ENCODE measurements around the gene COL4A2. TPM values are rescaled to one million over a fixed set of nuclear protein-coding genes. Genes with fewer than 3 reads are reported as not detected.

COL4A2 gene
- total RNA-seq, 1 donor from 2014 or later: 417 TPM

DNA sequence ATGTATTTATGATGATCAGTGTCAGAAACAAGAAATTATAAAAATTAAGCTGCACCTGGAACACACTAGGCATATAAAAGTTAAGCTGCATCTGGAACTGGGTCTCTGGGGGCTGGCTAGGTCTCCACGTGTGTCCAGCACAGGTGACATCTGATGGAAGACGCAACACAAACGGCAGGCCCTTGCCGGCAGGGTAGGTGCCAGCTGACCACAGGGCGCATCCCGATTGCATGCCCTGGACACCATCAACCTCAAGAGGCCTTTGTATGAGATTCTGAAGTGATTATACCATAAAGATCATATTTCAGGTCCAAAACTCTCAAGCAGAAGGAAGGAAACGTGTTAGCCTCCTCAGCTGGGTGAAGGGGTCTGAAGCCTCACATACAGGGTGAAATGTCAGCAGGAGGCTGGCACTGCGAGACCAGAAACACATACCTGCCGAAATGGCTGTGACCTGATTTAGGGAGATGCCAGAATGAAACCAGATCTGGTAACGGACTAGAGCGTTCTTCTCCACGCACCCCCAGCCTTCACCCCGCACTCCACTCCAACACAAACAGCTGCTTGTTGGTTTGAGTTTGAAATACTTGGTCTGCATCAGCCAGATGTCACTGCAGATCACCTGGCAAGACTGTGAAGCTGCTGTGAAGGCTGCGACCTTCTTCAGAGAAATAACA, 37.4 kb upstream of the COL4A2 start:
- DNase-seq (ENCODE audit: low spot score): peak; percentile 42
- ATAC-seq: no peak
- intact Hi-C loops (cut with DNase I): no loop called here

DNA sequence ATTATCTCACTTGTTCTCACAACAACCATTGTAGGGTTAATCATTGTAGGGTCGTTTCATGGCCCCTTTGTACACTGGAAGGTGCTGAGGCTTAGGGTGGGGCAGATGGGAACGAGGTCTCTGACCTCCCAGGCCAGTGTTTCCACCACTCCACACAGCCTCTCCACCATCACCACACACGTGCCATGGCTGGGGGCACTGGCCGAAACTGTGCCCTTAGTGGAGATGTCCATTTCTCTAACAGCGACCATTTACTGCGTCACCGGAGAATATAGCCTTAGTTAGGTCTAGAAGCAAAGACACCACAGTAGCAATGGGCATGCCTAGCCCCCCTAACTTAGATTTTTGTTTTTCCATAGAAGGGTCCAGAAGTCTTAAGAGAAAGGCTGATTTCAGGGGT, 36.6 kb upstream of the COL4A2 start:
- ATAC-seq (peak; percentile 5), DNase-seq (ENCODE audit: low spot score) (peak; percentile 33)
- intact Hi-C loops (cut with DNase I): no loop called here

DNA sequence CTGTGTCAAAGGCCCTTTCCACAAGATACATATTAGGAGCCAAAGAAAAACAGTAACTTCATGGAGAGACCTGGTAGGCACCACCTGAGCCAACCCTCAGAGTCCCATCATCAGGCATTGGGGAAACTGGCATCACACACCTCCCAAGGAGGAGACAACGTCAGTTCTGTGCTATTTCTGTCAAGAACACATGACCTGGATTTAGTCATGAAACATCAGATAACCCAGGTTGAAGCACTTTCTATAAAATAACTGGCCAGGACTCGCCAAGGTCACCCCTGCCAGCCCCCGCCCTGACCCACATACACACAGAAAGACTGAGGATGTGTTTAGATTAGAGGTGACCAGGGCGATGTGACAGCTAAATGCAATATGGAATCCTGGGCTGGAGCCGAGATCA, 35.8 kb upstream of the COL4A2 start:
- DNase-seq (ENCODE audit: low spot score) (peak; percentile 27), ATAC-seq (no peak)
- intact Hi-C loops (cut with DNase I): no loop called here

DNA sequence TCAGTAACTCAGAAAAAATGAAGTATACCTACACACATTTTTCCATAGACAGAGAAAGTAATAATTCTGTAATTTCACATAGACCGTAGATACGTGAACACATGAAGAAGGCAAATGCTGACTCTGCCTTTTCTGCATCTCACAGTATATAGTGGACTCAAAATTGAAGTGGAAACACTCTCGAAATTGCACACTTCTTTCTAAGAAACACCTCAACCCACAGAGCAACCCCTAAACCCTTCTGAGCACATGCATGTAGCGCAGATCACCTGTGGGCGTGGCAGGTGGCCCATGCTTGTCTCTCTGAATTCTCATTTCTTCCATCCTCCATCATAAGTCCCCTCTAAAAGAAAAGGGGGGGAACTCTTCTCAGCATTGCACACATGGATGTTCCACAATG, 34.9 kb upstream of the COL4A2 start:
- no peak for DNase-seq (ENCODE audit: low spot score)
- no peak for ATAC-seq
- intact Hi-C loops (cut with DNase I): no loop called here

DNA sequence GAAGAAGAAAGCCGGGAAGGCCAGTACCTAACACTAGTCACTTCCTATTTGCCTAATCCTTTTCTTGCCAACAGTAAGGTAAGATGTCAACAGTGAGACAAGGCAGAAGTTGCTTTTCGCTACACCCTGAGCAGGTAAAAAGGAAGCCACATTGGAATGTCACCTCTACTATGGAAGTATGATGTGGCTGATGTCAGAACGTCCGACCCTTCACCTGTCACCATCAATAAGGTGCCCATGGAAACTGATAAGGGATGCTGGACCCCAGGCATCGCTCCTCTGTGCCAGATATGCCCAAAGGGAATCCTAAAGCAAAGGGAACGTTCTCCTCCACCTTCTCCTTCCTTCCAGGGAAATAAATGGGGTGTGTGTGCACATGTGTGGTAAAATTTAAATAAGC, 34.4 kb upstream of the COL4A2 start:
- DNase-seq (ENCODE audit: low spot score): no peak

DNA sequence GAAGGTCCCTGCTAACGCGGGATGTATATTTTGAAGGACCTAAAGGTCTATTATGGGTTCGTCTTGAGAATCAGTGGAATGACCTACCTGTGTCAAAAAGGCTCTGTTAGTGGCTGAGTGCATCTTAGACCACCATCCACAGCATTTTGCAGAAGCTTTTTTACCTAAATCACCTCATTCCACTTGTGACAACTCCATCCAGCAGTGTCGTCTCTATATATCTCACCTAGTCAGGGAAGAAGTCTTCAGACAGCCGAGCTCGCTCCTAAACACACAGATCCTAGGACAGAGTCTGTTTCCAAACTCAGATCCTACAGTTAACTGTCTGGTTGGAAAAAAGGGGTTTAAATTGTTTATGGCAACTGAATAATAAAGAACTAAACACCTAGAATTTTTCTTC, 33.8 kb upstream of the COL4A2 start:
- DNase-seq (ENCODE audit: low spot score) (no peak), ATAC-seq (no peak)
- intact Hi-C loops (cut with DNase I): no loop called here

More for the DNA sequence above, 34.4 kb upstream of the COL4A2 start:
- intact Hi-C loops (cut with DNase I): no loop called here
- ATAC-seq: no peak

DNA sequence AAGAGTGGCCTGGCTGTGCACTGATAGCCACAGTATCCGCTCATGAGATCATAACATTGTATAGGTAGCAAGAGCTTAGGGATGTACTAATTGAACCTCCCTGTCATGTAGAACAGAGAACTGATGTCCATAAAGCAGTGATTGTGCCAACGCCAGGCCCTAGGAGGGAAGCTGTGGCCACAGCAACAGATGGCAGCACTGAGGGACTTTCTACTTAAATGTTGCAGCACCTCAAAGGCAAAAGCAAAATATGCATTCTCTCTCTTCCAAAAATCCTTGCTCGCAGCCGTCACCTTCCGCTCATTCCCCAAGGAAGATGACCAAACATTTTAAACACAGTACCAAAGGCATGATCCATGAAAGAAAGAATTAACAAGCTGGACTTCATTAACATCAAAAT, 32.4 kb upstream of the COL4A2 start:
- ATAC-seq (no peak), DNase-seq (ENCODE audit: low spot score) (no peak)
- intact Hi-C loops (cut with DNase I): no loop called here

DNA sequence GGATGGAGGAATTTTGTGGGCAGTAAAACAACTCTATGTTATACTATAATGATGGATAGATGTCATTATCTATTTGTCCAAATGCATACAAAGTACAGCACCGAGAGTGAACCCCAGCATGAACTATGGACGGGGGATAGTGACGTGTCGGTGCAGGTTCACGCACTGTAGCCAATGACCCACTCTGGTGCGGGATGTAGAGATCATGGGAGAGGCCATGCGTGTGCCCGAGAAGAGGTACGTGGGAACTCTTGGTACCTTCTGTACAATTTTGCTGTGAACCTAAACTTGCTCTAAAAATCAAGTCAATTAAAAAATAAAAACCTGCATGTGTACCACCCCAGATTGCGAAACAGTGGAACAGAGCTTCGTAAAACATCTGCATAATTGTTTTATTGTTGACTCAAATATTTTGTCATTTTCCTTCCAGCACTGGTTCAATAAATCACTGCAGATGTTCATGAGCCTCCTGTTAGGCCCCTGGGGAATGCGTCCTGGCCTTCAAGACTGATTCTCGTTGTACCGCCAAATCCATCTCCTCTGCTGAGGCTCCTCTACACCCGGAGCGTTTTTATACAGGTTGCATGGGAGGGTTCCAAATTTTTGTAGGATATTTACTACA, 31.0 kb upstream of the COL4A2 start:
- ATAC-seq (peak; percentile 78), DNase-seq (ENCODE audit: low spot score) (no peak)
- intact Hi-C loops (cut with DNase I): no loop called here

DNA sequence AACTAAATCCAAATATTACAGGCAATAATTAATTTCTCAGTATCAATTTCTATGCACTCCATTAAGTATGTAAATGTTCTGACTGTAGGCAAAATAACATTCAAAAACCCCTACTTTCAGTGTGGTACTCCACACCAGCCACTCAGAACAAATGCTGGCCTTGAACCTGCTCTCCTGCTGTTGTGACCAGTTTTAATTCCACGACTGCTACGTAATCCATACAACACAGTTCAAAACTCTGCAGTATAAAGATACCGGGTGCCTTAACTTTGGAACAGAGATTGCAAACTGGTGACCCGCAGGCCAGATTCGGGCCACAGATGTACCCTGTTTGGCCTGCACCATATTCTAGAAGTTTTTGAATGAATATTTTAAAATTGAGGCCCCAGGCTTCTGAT, 30.5 kb upstream of the COL4A2 start:
- intact Hi-C loops (cut with DNase I): no loop called here
- ATAC-seq (no peak), DNase-seq (ENCODE audit: low spot score) (no peak)

DNA sequence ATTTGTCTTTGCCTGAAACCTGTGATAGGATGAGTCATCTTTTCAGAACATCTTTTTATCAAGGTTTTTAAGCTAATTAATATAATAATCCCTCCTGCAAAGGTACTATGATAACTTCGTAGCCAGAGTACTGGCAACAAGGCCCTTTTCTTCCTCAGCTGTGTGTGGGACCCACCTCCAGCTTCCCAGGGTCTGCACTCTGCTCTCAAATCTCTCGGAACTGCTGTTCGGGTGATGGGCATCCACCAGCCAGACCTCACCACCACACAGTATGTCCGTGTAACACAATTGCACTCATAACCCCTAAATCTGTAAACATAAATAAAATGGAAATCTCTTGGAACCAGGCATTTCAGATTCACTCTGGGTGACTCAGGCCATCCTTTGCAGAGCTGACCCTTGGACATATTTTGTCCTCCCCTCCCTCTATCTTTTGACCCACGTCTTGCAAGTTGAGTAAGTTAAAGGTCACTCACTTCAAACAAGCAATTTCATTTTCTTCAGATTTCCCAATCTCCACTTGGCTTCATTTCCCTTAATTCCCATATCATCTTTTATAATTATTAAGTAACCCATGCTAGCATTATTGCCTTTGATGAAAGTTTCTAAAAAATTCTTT, 29.6 kb upstream of the COL4A2 start:
- DNase-seq (ENCODE audit: low spot score): no peak
- intact Hi-C loops (cut with DNase I): no loop called here
- peak; percentile 4 for ATAC-seq

DNA sequence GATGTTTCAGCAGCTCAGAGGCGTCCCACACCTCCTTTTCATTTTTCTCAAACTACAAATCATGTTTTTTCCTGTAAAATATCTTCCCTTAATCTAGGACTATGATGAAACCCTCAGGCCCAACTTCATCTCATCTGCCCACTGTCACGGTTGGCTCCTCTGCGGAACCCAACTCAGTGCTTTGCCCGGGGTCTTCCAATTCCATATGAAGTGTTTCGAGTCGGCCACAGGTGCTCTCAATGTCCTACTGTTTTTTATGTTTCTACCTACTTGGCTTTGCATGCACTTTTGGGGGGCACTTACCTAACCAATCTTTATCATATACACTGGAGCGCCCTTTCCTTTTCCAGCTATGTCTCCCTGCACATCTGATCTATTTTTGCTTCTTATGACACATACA, 28.2 kb upstream of the COL4A2 start:
- no peak for DNase-seq (ENCODE audit: low spot score)

DNA sequence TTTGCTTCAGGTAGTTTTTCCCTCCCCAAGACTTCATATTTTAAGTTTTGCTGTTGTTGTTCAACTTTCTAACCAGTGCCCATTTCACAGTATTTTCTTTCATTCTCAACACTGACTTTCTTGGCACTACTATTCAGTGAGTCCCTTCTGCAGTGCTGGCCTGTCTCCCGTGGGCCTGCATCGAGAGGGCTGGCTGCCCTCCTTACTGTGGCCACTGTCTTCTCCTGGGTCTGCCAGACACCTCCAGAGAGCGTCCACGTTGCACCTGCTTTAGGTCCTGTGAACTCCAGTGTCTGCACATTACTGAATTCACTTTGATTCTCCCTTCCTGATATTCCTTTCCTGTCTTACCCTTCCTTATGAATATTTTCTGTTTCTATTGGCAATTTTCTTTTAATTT, 27.4 kb upstream of the COL4A2 start:
- intact Hi-C loops (cut with DNase I): no loop called here
- ATAC-seq: no peak
- no peak for DNase-seq (ENCODE audit: low spot score)

More for the DNA sequence above, 28.2 kb upstream of the COL4A2 start:
- no peak for ATAC-seq
- intact Hi-C loops (cut with DNase I): no loop called here

DNA sequence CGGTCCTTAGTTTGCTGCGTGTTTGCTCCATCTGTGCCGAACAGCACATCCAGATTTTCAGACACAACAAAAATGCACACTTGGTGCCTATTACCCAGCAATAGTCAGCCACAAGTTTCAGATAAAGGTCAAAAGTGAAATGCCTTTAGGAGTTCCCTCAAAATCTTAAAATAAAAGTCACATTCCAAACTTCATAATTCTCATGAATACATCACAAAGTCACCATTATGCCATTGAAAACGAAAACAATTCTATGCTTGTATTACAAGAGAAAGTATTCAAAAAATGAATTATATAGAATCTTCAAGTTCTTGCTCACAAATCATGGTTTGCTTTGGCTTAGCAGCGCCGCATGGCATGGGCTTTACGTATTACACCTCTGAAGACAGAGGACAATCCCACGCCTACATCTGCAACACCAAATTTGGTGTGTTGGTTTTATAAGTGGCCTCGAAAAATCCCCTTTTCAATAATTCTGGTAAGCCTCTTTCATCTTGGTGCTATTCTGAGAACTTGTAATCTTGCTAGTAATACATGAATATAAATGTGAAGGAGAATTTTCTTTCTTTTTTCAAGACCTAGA, 26.8 kb upstream of the COL4A2 start:
- intact Hi-C loops (cut with DNase I): no loop called here
- ATAC-seq: no peak
- DNase-seq (ENCODE audit: low spot score): no peak

DNA sequence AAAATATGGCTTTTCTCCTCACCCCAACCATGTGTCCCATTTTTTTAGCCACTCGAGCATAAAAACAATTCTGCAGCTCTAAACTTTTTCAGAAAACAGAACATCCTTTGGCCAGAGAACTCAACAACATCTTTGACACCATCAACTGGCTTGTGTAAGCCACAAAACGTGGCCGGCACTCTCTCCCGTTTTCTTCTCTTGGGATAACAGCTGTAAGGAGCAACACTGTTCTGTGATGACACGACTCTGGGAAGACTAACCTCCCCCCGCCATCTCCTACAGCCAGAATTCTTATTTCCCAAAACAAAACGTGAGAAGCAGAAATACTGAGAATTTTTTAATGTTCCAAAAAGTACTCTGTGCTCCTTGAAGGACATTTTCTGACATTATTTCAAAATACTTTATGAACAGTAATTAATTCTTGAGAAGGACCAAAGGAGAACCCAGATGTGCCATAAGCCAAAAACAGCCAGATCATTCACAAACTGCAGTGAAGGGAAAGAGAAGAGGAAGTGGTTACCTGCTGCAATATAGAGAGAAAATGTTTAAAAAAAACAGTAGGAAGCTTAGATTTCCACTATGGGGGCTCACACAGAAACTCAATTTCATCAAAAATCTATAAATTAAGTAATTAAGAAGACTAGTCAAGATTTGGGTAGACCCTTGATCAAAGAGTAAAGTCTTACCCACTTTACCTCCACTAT, 25.9 kb upstream of the COL4A2 start:
- intact Hi-C loops (cut with DNase I): no loop called here
- ATAC-seq: peak; percentile 84
- DNase-seq (ENCODE audit: low spot score): no peak

DNA sequence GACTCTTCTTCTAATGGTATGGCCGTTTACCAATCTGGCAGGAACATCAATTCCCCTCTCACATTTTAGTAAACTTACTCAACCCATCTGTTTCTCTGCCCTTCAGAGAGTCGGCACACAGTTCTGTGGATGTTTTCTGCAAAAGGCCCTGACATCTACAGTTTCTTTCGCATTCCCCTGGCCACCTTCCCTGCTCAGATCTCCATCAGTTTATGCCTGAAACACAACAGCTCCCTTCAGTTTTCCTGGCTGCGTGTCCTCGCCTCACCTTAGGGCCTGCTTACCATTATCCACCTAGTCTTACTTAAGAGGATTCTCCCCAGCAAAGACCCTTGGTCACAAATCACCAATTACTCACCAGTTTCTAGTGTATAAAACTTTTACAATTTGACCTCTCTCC, 25.3 kb upstream of the COL4A2 start:
- ATAC-seq: no peak
- intact Hi-C loops (cut with DNase I): no loop called here
- no peak for DNase-seq (ENCODE audit: low spot score)

DNA sequence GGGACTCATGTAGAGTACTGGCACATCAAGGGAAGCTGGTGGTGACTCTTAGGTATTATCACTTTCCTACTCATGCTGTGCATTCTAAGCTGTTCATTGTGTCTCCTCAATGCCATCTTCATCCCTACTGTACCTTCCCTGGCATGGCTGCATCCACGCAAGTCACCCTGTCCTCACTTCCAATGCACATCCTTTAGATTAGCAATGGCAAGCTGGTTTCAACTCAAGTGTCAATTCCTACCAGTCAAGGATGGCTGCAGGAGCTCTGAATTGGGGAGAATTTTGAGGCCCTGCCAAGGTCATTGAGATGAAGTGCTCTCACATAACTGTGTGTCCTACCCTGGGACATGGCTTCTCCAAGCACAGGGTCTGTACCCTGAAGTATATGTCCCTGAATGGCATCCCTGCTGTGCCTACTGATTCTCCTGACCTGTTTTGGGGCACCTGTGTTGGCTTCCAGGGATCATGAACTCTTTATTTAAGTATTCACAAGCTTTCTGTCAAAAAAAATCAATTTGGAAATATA, 24.7 kb upstream of the COL4A2 start:
- intact Hi-C loops (cut with DNase I): no loop called here
- no peak for ATAC-seq

DNA sequence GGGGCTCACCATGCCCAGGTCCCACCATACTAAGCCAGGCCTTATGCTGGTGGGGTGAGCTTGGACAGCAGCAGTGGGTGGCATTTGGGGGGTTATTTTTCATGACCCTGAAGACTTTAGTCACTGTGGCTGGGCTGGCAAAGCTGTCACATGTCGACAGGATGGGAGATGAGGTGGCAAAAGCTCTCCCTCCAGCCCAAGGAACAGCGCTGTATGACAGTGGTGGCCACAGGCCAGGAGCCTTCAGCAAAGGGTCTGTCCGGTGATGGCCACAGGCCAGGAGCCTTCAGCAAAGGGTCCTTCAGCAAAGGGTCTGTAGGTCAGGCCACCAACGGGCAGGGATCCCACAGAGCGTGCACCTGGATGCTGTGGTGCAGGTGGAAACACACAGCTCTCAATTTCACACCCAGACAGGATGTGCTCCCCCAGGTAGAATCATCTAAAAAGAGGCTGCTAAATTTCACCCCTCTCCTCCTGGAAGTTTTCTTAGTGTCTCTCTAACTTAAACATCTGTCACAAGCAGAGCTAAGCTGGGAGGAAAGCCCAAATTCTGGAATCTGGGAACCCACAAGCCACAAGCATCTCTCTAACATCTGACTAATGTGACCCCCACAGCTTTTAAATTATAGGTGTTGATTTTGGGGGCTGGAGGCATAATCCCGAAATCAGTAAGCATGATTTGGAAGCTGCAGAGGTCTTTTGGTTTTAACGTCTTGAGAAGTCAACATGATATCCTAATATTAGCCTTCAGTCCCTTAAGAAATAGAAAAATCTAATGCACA, 23.2 kb upstream of the COL4A2 start:
- ATAC-seq (no peak), DNase-seq (ENCODE audit: low spot score) (no peak)
- intact Hi-C loops (cut with DNase I): no loop called here

More for the DNA sequence above, 24.7 kb upstream of the COL4A2 start:
- no peak for DNase-seq (ENCODE audit: low spot score)

DNA sequence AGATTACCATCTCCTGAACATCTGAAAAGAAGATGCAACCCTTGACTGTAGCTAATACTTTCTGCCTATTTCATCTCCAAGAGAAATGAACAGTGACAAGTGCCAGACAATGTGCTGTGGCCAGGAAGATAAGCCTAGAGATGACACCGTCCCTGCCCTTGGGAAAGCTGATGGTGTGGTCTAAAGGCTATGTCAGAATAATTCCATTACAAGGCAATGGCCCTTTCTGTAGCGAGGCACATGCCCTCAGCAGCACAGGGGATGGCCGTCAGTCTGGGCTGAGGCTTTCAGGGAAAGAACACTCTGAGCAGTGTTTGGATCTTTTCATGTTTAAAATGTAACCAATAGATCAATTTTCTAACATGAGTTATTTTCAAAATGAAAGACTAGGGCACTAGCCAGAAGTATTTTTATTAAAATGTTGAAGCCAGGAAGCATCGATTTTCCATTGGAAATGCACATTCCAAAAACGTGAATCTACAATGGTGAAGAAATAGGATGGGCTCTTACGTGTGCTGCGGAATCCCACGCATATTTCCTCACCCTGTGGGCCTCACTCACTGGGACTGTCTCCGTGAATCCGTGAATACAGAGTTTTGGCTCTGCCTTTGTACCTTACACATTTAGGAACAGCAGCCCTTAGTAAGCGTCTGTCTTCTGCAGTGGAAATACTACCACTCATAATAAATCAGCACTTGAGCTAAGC, 22.2 kb upstream of the COL4A2 start:
- ATAC-seq: no peak
- intact Hi-C loops (cut with DNase I): no loop called here
- DNase-seq (ENCODE audit: low spot score): no peak

Measured in sciatic nerve (tissue), 2 donors.